RWPE1 (cell line): Measurements from ENCODE around the gene CD40LG.

Experiments used
- CTCF ChIA-PET: fragments of 350-600 bp; sonication (Branson Sonifier 250); formaldehyde crosslinking; extraction: SDS; loops from one replicate; lab custom pipeline; 2021; lab: Yijun Ruan, JAX
- POLR2A ChIA-PET: fragments of 400-600 bp; formaldehyde crosslinking; extraction: SDS; loops from one replicate; lab custom pipeline; 2020; ENCODE audit warnings: antibody characterized with exemption; ENCODE audit not compliant: low non-redundant PET; lab: Yijun Ruan, JAX
- DNase-seq: peaks from one replicate; pipeline ENCODE4 v3.0.0; 2012; ENCODE audit warnings: low spot score
- H3K27ac ChIP-seq: fragments of 450-650 bp; 2 replicates; pipeline ENCODE4 v1.5.1; 2017
- TF ChIP-seq, protein P1 (sequence below): fragments of 450-650 bp; conservative IDR thresholded peaks from 2 replicates; pipeline ENCODE4 v1.5.1; 2017; ENCODE audit warnings: low read depth, mild to moderate bottlenecking

Gene CD40LG

GRCh38 chrX:136626891-136627290, 21.1 kb upstream of the CD40LG start:
- no peak for DNase-seq
- CTCF ChIA-PET, result no interaction called here
- POLR2A ChIA-PET, result no interaction called here
- H3K27ac ChIP-seq, result no peak overlapping the region
- TF ChIP-seq, protein P1, sequence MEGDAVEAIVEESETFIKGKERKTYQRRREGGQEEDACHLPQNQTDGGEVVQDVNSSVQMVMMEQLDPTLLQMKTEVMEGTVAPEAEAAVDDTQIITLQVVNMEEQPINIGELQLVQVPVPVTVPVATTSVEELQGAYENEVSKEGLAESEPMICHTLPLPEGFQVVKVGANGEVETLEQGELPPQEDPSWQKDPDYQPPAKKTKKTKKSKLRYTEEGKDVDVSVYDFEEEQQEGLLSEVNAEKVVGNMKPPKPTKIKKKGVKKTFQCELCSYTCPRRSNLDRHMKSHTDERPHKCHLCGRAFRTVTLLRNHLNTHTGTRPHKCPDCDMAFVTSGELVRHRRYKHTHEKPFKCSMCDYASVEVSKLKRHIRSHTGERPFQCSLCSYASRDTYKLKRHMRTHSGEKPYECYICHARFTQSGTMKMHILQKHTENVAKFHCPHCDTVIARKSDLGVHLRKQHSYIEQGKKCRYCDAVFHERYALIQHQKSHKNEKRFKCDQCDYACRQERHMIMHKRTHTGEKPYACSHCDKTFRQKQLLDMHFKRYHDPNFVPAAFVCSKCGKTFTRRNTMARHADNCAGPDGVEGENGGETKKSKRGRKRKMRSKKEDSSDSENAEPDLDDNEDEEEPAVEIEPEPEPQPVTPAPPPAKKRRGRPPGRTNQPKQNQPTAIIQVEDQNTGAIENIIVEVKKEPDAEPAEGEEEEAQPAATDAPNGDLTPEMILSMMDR, result no peak

DNA sequence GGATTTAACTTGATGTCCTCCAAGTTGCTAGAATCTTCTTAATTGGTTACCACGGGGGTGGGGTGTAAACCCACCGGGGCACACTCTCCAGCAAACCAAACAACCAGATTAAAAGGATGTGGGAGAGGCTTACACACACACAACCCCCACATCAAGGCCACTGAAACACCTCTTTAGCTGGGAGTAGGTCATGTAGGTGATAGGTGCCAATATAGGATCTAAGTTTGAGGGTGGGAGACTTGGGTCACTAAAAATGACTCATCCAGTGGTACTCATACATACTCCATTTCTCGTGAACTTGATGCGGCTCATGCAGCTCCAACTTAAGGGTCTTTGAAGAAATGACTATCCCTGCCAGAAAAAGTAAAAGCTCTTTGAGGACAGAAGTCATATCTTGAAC, 20.5 kb upstream of the CD40LG start:
- ChIA-PET POLR2A (no interaction called here), CTCF (no interaction called here)
- no peak overlapping the region for H3K27ac ChIP-seq
- TF ChIP-seq, protein P1, result no peak
- DNase-seq, result no peak

DNA sequence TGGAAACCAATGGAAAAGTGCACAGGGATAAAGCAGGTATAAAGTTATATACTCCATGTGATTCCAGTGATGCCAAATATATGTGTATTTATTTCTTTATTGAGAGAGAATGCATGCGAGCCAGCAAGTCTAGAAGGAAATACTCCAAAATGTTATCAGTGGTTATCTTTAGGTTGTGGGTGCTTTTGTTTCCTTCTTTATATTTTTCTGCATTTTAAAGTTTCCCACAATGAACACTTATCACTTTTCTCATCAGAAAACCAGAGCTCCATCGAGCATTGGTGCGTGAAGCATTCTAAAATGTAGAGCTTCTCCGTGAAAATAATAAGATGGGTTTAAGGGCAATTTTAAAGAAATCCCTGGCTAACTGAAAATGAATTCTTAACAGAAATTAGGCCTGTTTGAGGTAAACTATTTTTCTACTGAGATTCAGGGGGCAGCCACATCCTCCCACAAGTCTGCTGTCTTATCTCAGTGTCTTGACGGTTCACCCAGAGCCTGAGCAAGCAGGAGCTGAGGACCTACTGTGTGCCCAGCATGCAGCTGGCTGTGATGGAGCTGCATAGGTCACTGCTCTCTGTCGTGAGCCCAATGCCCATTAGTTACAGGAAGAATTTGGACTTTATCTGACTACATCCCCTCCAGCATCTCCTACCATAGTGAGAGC, 18.7 kb upstream of the CD40LG start:
- DNase-seq, result no peak
- POLR2A ChIA-PET, result no interaction called here
- CTCF ChIA-PET, result no interaction called here
- TF ChIP-seq, protein P1, result no peak
- H3K27ac ChIP-seq, result no peak overlapping the region

GRCh38 chrX:136630881-136631280, 17.1 kb upstream of the CD40LG start:
- TF ChIP-seq, protein P1, result no peak
- no peak overlapping the region for H3K27ac ChIP-seq
- ChIA-PET POLR2A (no interaction called here), CTCF (no interaction called here)
- DNase-seq, result no peak

GRCh38 chrX:136635235-136635634, 12.7 kb upstream of the CD40LG start:
- TF ChIP-seq, protein P1, result no peak
- ChIA-PET CTCF (no interaction called here), POLR2A (no interaction called here)
- H3K27ac ChIP-seq, result no peak overlapping the region
- DNase-seq, result no peak

DNA sequence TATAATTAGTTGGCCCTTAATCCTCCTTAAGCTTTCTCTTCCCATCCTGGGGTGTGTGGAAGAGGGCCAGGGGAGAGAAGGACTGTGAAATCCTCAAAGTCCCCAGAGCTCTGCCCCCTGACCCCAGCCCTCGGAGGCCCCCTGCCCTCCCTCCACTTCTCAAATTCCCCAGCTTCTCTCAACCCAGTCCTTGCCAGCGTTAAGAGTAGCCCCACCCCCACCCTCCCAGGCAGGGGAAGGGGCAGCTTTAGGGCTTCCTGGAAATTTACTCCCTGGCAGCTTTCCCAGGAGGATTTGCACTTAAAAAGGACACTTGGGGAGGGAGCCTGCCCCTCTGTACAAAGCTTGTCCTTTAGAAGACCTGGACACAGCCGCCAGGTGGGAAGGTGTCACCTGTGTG, 11.8 kb upstream of the CD40LG start:
- no peak for DNase-seq
- ChIA-PET CTCF (interaction anchor here (0.5 kb wide), 1 partner anchor 607 kb away, joined by 3 read pairs; no protein-coding TSS in a partner anchor), POLR2A (interaction anchor here (0.6 kb wide), 1 partner anchor 13 kb away, joined by 3 read pairs; no protein-coding TSS in a partner anchor)
- TF ChIP-seq, protein P1, result no peak
- no peak overlapping the region for H3K27ac ChIP-seq
